K562 (cell line): ENCODE measurements around the gene DDX39A. TPM values are rescaled to one million over a fixed set of nuclear protein-coding genes. Genes with fewer than 3 reads are reported as not detected.

Experiments
- COPS2 ChIP-seq: fragments of 450-650 bp; conservative IDR thresholded peaks from 2 replicates; pipeline ENCODE4 v1.6.1; 2016; ENCODE audit warnings: mild to moderate bottlenecking, moderate library complexity
- DDX20 ChIP-seq: fragments of 450-650 bp; IDR thresholded peaks from 2 replicates; pipeline ENCODE4 v1.6.1; 2016; ENCODE audit warnings: missing genetic modification characterization, low read depth, mild to moderate bottlenecking, missing compliant biosample characterization, moderate library complexity
- ELK3 ChIP-seq: fragments of 450-650 bp; formaldehyde crosslinking; IDR thresholded peaks from 2 replicates; pipeline ENCODE4 v1.4.0; 2020; ENCODE audit warnings: mild to moderate bottlenecking
- ETV1 ChIP-seq: fragments of 450-650 bp; conservative IDR thresholded peaks from 2 replicates; pipeline ENCODE4 v1.6.1; 2016; ENCODE audit warnings: missing genetic modification characterization, control low read depth, low read depth, missing compliant biosample characterization
- FOXK2 ChIP-seq, 2 experiments: fragments of 450-650 bp; IDR thresholded peaks in 1 of 2; conservative IDR thresholded peaks in 1 of 2; 2 replicates each; pipeline ENCODE4 v1.6.1; 2016; ENCODE audit warnings: low read depth in 2 of 2, mild to moderate bottlenecking in 1 of 2
- GTF2E2 ChIP-seq: fragments of 200-800 bp; sonication (Bioruptor generic); IDR thresholded peaks from 2 replicates; pipeline ENCODE4 v1.6.1; 2016; ENCODE audit warnings: missing genetic modification characterization, missing compliant biosample characterization
- POLR2B ChIP-seq: fragments of 450-650 bp; IDR thresholded peaks from 2 replicates; pipeline ENCODE4 v1.6.1; 2018; ENCODE audit warnings: low read depth; ENCODE audit not compliant: partially characterized antibody
- ZBTB8A ChIP-seq: fragments of 450-650 bp; IDR thresholded peaks from 2 replicates; pipeline ENCODE4 v1.6.1; 2018; ENCODE audit warnings: mild to moderate bottlenecking, moderate library complexity; ENCODE audit not compliant: partially characterized antibody
- ZKSCAN3 ChIP-seq: fragments of 250-450 bp; sonication (Bioruptor Pico); IDR thresholded peaks from 2 replicates; pipeline ENCODE4 v1.4.0; 2020
- ZNF318 ChIP-seq, 2 experiments: fragments of 450-650 bp; IDR thresholded peaks; 2 replicates each; pipeline ENCODE4 v1.6.1; 2016; ENCODE audit warnings: mild to moderate bottlenecking in 2 of 2, borderline replicate concordance in 1 of 2, low read depth in 1 of 2, moderate library complexity in 1 of 2
- ZNF347 ChIP-seq: fragments of 450-650 bp; formaldehyde crosslinking; IDR thresholded peaks from 2 replicates; pipeline ENCODE4 v1.4.0; 2020; ENCODE audit warnings: low read depth, mild to moderate bottlenecking, moderate library complexity
- ZNF431 ChIP-seq: sonication (generic); formaldehyde crosslinking; IDR thresholded peaks from 2 replicates; pipeline ENCODE4 v1.8.0; 2022; ENCODE audit warnings: mild to moderate bottlenecking, missing genetic modification reagents
- ZNF76 ChIP-seq: fragments of 250-450 bp; sonication (Bioruptor Pico); IDR thresholded peaks from 2 replicates; pipeline ENCODE4 v1.4.0; 2020; ENCODE audit warnings: mild to moderate bottlenecking, moderate library complexity, borderline replicate concordance
- ZNF79 ChIP-seq: fragments of 250-450 bp; sonication (Bioruptor Pico); IDR thresholded peaks from 2 replicates; pipeline ENCODE4 v1.4.0; 2020; ENCODE audit warnings: low read depth, mild to moderate bottlenecking, moderate library complexity
- polyA plus RNA-seq, 8 experiments: library from polyadenylated mRNA; depleted of rRNA in 4 of 8; stranded (reverse) in 5 of 8; unstranded in 3 of 8; fragments of >200 nt; fragmentation: Nextera tagmentation in 2 of 8; fragmentation: Illumina TruSeq in 1 of 8; extraction: Ambion mirVana in 2 of 8; extraction: Trizol in 1 of 8; gene quantifications; 2 replicates each; pipeline versions ENCODE4 v1.2.1 to v1.2.3, GENCODE V29; 2011 to 2014; ENCODE audit warnings: inconsistent platforms in 1 of 8, missing spikeins in 1 of 8
- total RNA-seq, 7 experiments: library from RNA; depleted of rRNA in 6 of 7; stranded (reverse); fragments of >200 nt in 6 of 7; fragmentation: Illumina TruSeq in 2 of 7; extraction: Trizol in 2 of 7; gene quantifications; 2 replicates each; pipeline versions ENCODE4 v1.2.1 to v1.2.3, GENCODE V29; 2011 to 2021; ENCODE audit warnings: low replicate concordance in 1 of 7
- TF ChIP-seq, protein P1 (sequence below), 2 experiments: IDR thresholded peaks in 1 of 2; conservative IDR thresholded peaks in 1 of 2; 2 replicates each; pipeline ENCODE4 v1.6.1; 2016; ENCODE audit warnings: low read depth in 2 of 2, mild to moderate bottlenecking in 1 of 2, missing compliant biosample characterization in 1 of 2, missing genetic modification characterization in 1 of 2, moderate library complexity in 1 of 2

DDX39A gene
- total and polyA plus RNA-seq, 9 of the 15 experiments (the other 6 are each of a cell fraction or from before 2014, with no cell fraction given) = 90.3 to 250 (median 188) TPM

DNA sequence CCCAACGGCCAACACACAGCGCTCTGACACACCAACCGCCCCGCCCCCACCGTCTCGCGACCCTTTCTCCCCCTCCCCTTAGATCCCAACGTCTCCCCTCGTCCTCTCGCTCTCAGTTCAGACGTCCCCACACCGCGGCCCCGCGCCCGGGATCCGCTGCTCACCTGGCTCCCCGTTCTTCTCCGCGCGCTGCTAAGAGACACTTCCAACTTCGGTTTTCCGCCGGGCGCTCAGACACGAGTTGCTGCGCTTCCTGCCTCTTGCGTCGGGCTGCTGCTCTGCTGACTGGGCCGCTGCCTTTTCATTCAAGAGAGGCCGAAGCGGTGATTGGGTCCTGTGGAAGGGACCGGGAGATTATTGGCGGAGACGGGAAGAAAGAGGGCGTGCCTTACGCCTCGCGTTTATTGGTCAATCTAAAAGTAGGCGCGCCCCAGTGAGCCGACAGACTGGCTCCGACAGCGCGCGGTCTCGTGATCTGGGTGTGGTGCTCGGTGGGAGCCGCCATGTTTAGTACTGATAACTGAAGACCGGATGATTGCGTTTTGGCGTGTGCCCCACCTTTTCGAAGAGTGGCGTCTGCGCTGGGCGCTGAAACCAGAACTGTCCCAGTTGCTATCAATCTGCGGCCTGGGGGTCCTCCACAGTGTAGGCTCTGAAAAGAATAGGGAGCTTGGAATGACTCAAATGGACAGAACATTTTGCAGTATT, at the start of gene DDX39A (continued):
- TF ChIP-seq, protein P1, sequence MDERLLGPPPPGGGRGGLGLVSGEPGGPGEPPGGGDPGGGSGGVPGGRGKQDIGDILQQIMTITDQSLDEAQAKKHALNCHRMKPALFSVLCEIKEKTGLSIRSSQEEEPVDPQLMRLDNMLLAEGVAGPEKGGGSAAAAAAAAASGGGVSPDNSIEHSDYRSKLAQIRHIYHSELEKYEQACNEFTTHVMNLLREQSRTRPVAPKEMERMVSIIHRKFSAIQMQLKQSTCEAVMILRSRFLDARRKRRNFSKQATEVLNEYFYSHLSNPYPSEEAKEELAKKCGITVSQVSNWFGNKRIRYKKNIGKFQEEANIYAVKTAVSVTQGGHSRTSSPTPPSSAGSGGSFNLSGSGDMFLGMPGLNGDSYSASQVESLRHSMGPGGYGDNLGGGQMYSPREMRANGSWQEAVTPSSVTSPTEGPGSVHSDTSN (CRISPR knock-in tag; IDR thresholded peaks at IDR 0.05; ENCODE audit: low read depth) = peak; percentile 71
- TF ChIP-seq, protein P1 (tag; conservative IDR thresholded peaks at IDR 0.05; ENCODE audit: low read depth) = peak; percentile 96
- TF ChIP-seq ZNF347 (CRISPR knock-in tag) = no peak
- TF ChIP-seq FOXK2 (conservative IDR thresholded peaks at IDR 0.05 in 1 of 2, IDR thresholded peaks at IDR 0.05 in 1 of 2; ENCODE audit: low read depth in 2 of 2) = peak; percentile 81 to 82; a peak in 3 of 4 replicates
- TF ChIP-seq COPS2 = no peak
- no peak for TF ChIP-seq ZKSCAN3 (CRISPR knock-in tag)
- peak in 1 of 2 experiments; percentile 71; a peak in 2 of 4 replicates for TF ChIP-seq ZNF318 (IDR thresholded peaks at IDR 0.05; ENCODE audit: borderline replicate concordance in 1 of 2, low read depth in 1 of 2)
- no peak for TF ChIP-seq GTF2E2 (tag)
- TF ChIP-seq ZNF76 = no peak
- TF ChIP-seq POLR2B = peak; percentile 92
- TF ChIP-seq DDX20 (tag) = no peak
- TF ChIP-seq ZNF79 (CRISPR knock-in tag) = no peak
- TF ChIP-seq ETV1 (tag) = peak; percentile 73
- TF ChIP-seq ZNF431 = no peak
- no peak for TF ChIP-seq ELK3 (CRISPR knock-in tag)
- no peak for TF ChIP-seq ZBTB8A
